Measurements from ENCODE around the gene SERPINA4. TPM values are rescaled to one million over a fixed set of nuclear protein-coding genes. Genes with fewer than 3 reads are reported as not detected.

The SERPINA4 gene
- polyA plus RNA-seq, 1 donor from 2014 or later, result not detected

DNA sequence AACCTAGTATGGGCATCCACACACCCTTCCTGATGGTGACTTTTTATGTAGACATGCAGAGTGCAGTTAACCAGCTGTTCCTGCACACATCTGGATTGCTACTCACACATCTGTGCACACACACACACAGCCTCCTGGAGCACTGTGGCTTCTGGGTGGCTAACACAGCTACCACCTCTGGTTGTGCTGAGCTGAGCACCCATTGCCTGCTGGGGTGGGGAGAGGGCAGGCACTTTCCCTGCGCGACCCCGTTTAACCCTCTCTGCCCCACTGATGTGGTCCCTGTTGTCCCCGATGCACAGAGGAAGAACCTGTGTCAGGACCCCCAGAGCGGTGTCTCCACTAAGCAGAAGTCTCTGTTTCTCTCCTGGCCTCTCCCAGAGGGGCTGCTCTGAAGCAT, 36.5 kb downstream of the SERPINA4 start:
- Histone ChIP-seq H3K4me3 (ENCODE audit: low read length) (no peak overlapping the region), H3K27me3 (ENCODE audit: insufficient read depth, low read depth, low read length) (no peaks in the 10 kb centered on the region), H3K9me2 (ENCODE audit: insufficient read depth, low read length) (no peaks in the 10 kb centered on the region), H3K4me2 (ENCODE audit: low read length) (no peak overlapping the region), H3K36me3 (ENCODE audit: insufficient read depth, low read length) (no peaks in the 10 kb centered on the region), H4K20me1 (ENCODE audit: insufficient read depth) (no peaks in the 10 kb centered on the region), H3K9me3 (ENCODE audit: low read length) (no peaks in the 10 kb centered on the region), H3K79me2 (replicated peaks; ENCODE audit: insufficient read depth, low read length) (no peaks in the 10 kb centered on the region), H3F3A (ENCODE audit: insufficient read depth, low read length, poor library complexity, severe bottlenecking) (no peaks in the 10 kb centered on the region), H3K27ac (ENCODE audit: low read length) (no peak overlapping the region), H2AFZ (ENCODE audit: low read depth, low read length) (no peak overlapping the region), H3K9ac (ENCODE audit: low read length) (no peak overlapping the region)
- TF ChIP-seq EP300 (conservative IDR thresholded peaks at IDR 0.05; ENCODE audit: poor library complexity, severe bottlenecking), result no peak
- TF ChIP-seq MXI1 (conservative IDR thresholded peaks at IDR 0.05; ENCODE audit: poor library complexity, severe bottlenecking), result no peak
- TF ChIP-seq, protein P1, sequence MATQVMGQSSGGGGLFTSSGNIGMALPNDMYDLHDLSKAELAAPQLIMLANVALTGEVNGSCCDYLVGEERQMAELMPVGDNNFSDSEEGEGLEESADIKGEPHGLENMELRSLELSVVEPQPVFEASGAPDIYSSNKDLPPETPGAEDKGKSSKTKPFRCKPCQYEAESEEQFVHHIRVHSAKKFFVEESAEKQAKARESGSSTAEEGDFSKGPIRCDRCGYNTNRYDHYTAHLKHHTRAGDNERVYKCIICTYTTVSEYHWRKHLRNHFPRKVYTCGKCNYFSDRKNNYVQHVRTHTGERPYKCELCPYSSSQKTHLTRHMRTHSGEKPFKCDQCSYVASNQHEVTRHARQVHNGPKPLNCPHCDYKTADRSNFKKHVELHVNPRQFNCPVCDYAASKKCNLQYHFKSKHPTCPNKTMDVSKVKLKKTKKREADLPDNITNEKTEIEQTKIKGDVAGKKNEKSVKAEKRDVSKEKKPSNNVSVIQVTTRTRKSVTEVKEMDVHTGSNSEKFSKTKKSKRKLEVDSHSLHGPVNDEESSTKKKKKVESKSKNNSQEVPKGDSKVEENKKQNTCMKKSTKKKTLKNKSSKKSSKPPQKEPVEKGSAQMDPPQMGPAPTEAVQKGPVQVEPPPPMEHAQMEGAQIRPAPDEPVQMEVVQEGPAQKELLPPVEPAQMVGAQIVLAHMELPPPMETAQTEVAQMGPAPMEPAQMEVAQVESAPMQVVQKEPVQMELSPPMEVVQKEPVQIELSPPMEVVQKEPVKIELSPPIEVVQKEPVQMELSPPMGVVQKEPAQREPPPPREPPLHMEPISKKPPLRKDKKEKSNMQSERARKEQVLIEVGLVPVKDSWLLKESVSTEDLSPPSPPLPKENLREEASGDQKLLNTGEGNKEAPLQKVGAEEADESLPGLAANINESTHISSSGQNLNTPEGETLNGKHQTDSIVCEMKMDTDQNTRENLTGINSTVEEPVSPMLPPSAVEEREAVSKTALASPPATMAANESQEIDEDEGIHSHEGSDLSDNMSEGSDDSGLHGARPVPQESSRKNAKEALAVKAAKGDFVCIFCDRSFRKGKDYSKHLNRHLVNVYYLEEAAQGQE (IDR thresholded peaks at IDR 0.05; ENCODE audit: borderline replicate concordance), result no peak
- TF ChIP-seq EZH2 (IDR thresholded peaks at IDR 0.05; ENCODE audit: borderline replicate concordance, insufficient read depth, low read length, poor library complexity, severe bottlenecking), result no peak
- TF ChIP-seq RAD21 (conservative IDR thresholded peaks at IDR 0.05), result no peak
- no peak for TF ChIP-seq POLR2AphosphoS5 (IDR thresholded peaks at IDR 0.05)
- no peak for TF ChIP-seq TAF1 (IDR thresholded peaks at IDR 0.05; ENCODE audit: low read depth)
- no peak for TF ChIP-seq SMC3 (conservative IDR thresholded peaks at IDR 0.05; ENCODE audit: poor library complexity)
- TF ChIP-seq, protein P2, sequence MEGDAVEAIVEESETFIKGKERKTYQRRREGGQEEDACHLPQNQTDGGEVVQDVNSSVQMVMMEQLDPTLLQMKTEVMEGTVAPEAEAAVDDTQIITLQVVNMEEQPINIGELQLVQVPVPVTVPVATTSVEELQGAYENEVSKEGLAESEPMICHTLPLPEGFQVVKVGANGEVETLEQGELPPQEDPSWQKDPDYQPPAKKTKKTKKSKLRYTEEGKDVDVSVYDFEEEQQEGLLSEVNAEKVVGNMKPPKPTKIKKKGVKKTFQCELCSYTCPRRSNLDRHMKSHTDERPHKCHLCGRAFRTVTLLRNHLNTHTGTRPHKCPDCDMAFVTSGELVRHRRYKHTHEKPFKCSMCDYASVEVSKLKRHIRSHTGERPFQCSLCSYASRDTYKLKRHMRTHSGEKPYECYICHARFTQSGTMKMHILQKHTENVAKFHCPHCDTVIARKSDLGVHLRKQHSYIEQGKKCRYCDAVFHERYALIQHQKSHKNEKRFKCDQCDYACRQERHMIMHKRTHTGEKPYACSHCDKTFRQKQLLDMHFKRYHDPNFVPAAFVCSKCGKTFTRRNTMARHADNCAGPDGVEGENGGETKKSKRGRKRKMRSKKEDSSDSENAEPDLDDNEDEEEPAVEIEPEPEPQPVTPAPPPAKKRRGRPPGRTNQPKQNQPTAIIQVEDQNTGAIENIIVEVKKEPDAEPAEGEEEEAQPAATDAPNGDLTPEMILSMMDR (IDR thresholded peaks at IDR 0.05; ENCODE audit: poor library complexity, severe bottlenecking), result no peak

DNA sequence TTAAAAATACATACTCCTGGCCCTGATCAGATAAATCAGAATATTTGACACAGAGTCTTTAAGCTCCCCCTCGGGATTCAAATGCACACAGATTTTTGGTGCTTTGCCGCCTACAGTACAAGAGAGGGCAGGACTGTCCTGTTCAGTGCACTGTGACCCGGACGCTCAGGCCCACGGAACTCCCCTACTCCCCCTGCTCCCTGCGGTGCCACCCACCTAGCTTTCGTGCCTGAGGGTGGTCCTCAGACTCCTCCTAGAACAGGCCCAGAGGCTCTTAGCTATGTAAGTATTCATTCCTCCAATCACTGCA, 37.2 kb downstream of the SERPINA4 start:
- H3K9me2 ChIP-seq (ENCODE audit: insufficient read depth, low read length), result no peaks in the 10 kb centered on the region
- H3K36me3 ChIP-seq (ENCODE audit: insufficient read depth, low read length), result no peaks in the 10 kb centered on the region
- no peak overlapping the region for H2AFZ ChIP-seq (ENCODE audit: low read depth, low read length)
- H3K27ac ChIP-seq (ENCODE audit: low read length), result no peak overlapping the region
- H3K4me2 ChIP-seq (ENCODE audit: low read length), result no peak overlapping the region
- no peak overlapping the region for H3K4me3 ChIP-seq (ENCODE audit: low read length)
- H3K79me2 ChIP-seq (replicated peaks; ENCODE audit: insufficient read depth, low read length), result no peaks in the 10 kb centered on the region
- no peak for TF ChIP-seq POLR2AphosphoS5 (IDR thresholded peaks at IDR 0.05)
- no peaks in the 10 kb centered on the region for H3K9me3 ChIP-seq (ENCODE audit: low read length)
- no peaks in the 10 kb centered on the region for H3K27me3 ChIP-seq (ENCODE audit: insufficient read depth, low read depth, low read length)
- no peaks in the 10 kb centered on the region for H3F3A ChIP-seq (ENCODE audit: insufficient read depth, low read length, poor library complexity, severe bottlenecking)
- no peaks in the 10 kb centered on the region for H4K20me1 ChIP-seq (ENCODE audit: insufficient read depth)
- no peak overlapping the region for H3K9ac ChIP-seq (ENCODE audit: low read length)
